22Rv1 (cell line): ENCODE measurements around the gene PCDHGB6.

Source experiments
- ZFX ChIP-seq: fragments of 450-650 bp; IDR thresholded peaks from 2 replicates; pipeline ENCODE4 v1.6.1; 2017; ENCODE audit warnings: antibody characterized with exemption, borderline replicate concordance
- TF ChIP-seq, protein P1 (sequence below): fragments of 450-650 bp; IDR thresholded peaks from 2 replicates; pipeline ENCODE4 v1.5.1; 2017; ENCODE audit warnings: mild to moderate bottlenecking

- TF ChIP-seq, protein P1, sequence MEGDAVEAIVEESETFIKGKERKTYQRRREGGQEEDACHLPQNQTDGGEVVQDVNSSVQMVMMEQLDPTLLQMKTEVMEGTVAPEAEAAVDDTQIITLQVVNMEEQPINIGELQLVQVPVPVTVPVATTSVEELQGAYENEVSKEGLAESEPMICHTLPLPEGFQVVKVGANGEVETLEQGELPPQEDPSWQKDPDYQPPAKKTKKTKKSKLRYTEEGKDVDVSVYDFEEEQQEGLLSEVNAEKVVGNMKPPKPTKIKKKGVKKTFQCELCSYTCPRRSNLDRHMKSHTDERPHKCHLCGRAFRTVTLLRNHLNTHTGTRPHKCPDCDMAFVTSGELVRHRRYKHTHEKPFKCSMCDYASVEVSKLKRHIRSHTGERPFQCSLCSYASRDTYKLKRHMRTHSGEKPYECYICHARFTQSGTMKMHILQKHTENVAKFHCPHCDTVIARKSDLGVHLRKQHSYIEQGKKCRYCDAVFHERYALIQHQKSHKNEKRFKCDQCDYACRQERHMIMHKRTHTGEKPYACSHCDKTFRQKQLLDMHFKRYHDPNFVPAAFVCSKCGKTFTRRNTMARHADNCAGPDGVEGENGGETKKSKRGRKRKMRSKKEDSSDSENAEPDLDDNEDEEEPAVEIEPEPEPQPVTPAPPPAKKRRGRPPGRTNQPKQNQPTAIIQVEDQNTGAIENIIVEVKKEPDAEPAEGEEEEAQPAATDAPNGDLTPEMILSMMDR, result no peak
- TF ChIP-seq ZFX, result no peak
Measured at GRCh38 chr5:141427783-141428426, 20.1 kb downstream of the PCDHGB6 start.
